IMR-90 (cell line): ENCODE data around the gene CPA4. TPM values are rescaled to one million over a fixed set of nuclear protein-coding genes. Genes with fewer than 3 reads are reported as not detected.
A peak's percentile ranks its signal among the peaks of the same experiment; 100 is the strongest.

Source experiments
- ATAC-seq: fragments of 200-7000 bp; cut with Tn5 transposase; 2 replicates; pipeline ENCODE4 v1.9.1; 2020; ENCODE audit warnings: low read depth, mild to moderate bottlenecking, moderate library complexity
- BruUV-seq: library from RNA; stranded (reverse); fragments of 400-500 nt; replicated peaks from 2 replicates; lab custom pipeline; 2021; lab: Mats Ljungman, UMichigan
- CTCF ChIA-PET: fragments of 300-600 bp; formaldehyde crosslinking; extraction: SDS; loops from one replicate; lab custom pipeline; 2021; ENCODE audit warnings: antibody characterized with exemption; lab: Yijun Ruan, JAX
- POLR2A ChIA-PET: fragments of 300-600 bp; sonication (Branson Sonifier 250); formaldehyde crosslinking; loops from one replicate; lab custom pipeline; 2022; ENCODE audit warnings: antibody characterized with exemption; ENCODE audit not compliant: unreplicated experiment; lab: Charles Lee
- DNase-seq: peaks from one replicate; pipeline ENCODE4 v3.0.0; 2013
- H2AFZ ChIP-seq: replicated peaks from 2 replicates; pipeline ENCODE3; 2013; ENCODE audit warnings: low read length, mild to moderate bottlenecking; ENCODE audit not compliant: poor library complexity
- H2AK5ac ChIP-seq: 2 replicates; pipeline ENCODE4 v1.6.1; 2013; ENCODE audit warnings: low read depth, low read length, inconsistent platforms
- H2AK9ac ChIP-seq: replicated peaks from 2 replicates; pipeline ENCODE3; 2013; ENCODE audit warnings: mild to moderate bottlenecking, low read depth, low read length, moderate library complexity; ENCODE audit not compliant: poor library complexity
- H2BK120ac ChIP-seq: 2 replicates; pipeline ENCODE4 v1.6.1; 2013; ENCODE audit warnings: low read depth, low read length, inconsistent platforms
- H2BK15ac ChIP-seq: 3 replicates; pipeline ENCODE4 v1.6.1; 2013; ENCODE audit warnings: low read depth, low read length, inconsistent platforms
- H2BK20ac ChIP-seq: 2 replicates; pipeline ENCODE4 v1.6.1; 2013; ENCODE audit warnings: low read depth, mild to moderate bottlenecking, inconsistent platforms, low read length, moderate library complexity
- H2BK5ac ChIP-seq: 2 replicates; pipeline ENCODE4 v1.6.1; 2013; ENCODE audit warnings: mild to moderate bottlenecking, low read depth, low read length, inconsistent platforms; ENCODE audit not compliant: poor library complexity, severe bottlenecking
- H3K14ac ChIP-seq: replicated peaks from 2 replicates; pipeline ENCODE4 v1.6.1; 2013; ENCODE audit warnings: low read depth, low read length, inconsistent platforms
- H3K18ac ChIP-seq: 2 replicates; pipeline ENCODE4 v1.6.1; 2013; ENCODE audit warnings: low read depth, low read length, control low read depth
- H3K23ac ChIP-seq: 2 replicates; pipeline ENCODE4 v1.6.1; 2013; ENCODE audit warnings: low read depth, low read length, inconsistent platforms
- H3K27ac ChIP-seq: 2 replicates; pipeline ENCODE4 v1.5.1; 2013; ENCODE audit warnings: mild to moderate bottlenecking, control low read depth, low read length; ENCODE audit not compliant: insufficient read depth
- H3K27me3 ChIP-seq: 2 replicates; pipeline ENCODE4 v1.6.1; 2013; ENCODE audit warnings: low read length; ENCODE audit not compliant: control insufficient read depth, insufficient read depth
- H3K36me3 ChIP-seq: 2 replicates; pipeline ENCODE4 v1.6.1; 2013; ENCODE audit warnings: low read length, mixed read lengths; ENCODE audit not compliant: control insufficient read depth, insufficient read depth
- H3K4ac ChIP-seq: 2 replicates; pipeline ENCODE4 v1.6.1; 2013; ENCODE audit warnings: low read depth, low read length, inconsistent platforms
- H3K4me1 ChIP-seq: 2 replicates; pipeline ENCODE4 v1.6.1; 2013; ENCODE audit warnings: low read length, mixed read lengths; ENCODE audit not compliant: control insufficient read depth, insufficient read depth
- H3K4me2 ChIP-seq: 2 replicates; pipeline ENCODE4 v1.6.1; 2013; ENCODE audit warnings: low read depth, mild to moderate bottlenecking, control low read depth, low read length, moderate library complexity
- H3K4me3 ChIP-seq: 2 replicates; pipeline ENCODE4 v1.5.1; 2013; ENCODE audit warnings: low read depth, mild to moderate bottlenecking, control low read depth, low read length, moderate library complexity; ENCODE audit not compliant: insufficient read depth
- H3K56ac ChIP-seq: 2 replicates; pipeline ENCODE4 v1.6.1; 2013; ENCODE audit warnings: low read length, inconsistent platforms; ENCODE audit not compliant: insufficient read depth; ENCODE audit errors: extremely low read depth
- H3K79me1 ChIP-seq, 2 experiments: 2 replicates each; pipeline ENCODE4 v1.6.1; 2013; ENCODE audit warnings: low read length in 2 of 2, inconsistent platforms in 1 of 2, low read depth in 1 of 2
- H3K9ac ChIP-seq: 2 replicates; pipeline ENCODE4 v1.6.1; 2013; ENCODE audit warnings: low read depth, low read length, control low read depth
- H3K9me1 ChIP-seq: 2 replicates; pipeline ENCODE4 v1.6.1; 2013; ENCODE audit warnings: low read length, inconsistent platforms; ENCODE audit not compliant: insufficient read depth
- H3K9me3 ChIP-seq: 2 replicates; pipeline ENCODE4 v1.6.1; 2013; ENCODE audit warnings: low read length; ENCODE audit not compliant: control insufficient read depth, insufficient read depth
- H4K20me1 ChIP-seq: 2 replicates; pipeline ENCODE4 v1.6.1; 2013; ENCODE audit warnings: low read length, inconsistent platforms; ENCODE audit not compliant: insufficient read depth
- H4K5ac ChIP-seq: 2 replicates; pipeline ENCODE4 v1.6.1; 2013; ENCODE audit warnings: mild to moderate bottlenecking, low read depth, low read length, control low read depth
- H4K8ac ChIP-seq, 2 experiments: 2 replicates each; pipeline ENCODE4 v1.6.1; 2013; ENCODE audit warnings: low read depth in 2 of 2, low read length in 2 of 2, control low read depth in 1 of 2, inconsistent platforms in 1 of 2
- H4K91ac ChIP-seq: 2 replicates; pipeline ENCODE4 v1.6.1; 2013; ENCODE audit warnings: low read depth, low read length, inconsistent platforms; ENCODE audit not compliant: insufficient read depth
- CEBPB ChIP-seq: IDR thresholded peaks from 2 replicates; pipeline ENCODE4 v1.6.1; 2012; ENCODE audit warnings: low read depth, low read length, improper control_type of control experiment
- CHD1 ChIP-seq: IDR thresholded peaks from 2 replicates; pipeline ENCODE4 v1.6.1; 2012; ENCODE audit warnings: low read depth, low read length, improper control_type of control experiment
- CTCF ChIP-seq: conservative IDR thresholded peaks from 2 replicates; pipeline ENCODE4 v1.5.1; 2012; ENCODE audit warnings: mild to moderate bottlenecking, low read depth, low read length, improper control_type of control experiment
- FOS ChIP-seq: fragments of 150-350 bp; IDR thresholded peaks from 2 replicates; pipeline ENCODE4 v1.6.1; 2016; ENCODE audit warnings: low read depth, low read length
- MAFK ChIP-seq: IDR thresholded peaks from 2 replicates; pipeline ENCODE4 v1.6.1; 2012; ENCODE audit warnings: low read depth, low read length, improper control_type of control experiment
- MAZ ChIP-seq: IDR thresholded peaks from 2 replicates; pipeline ENCODE4 v1.6.1; 2012; ENCODE audit warnings: low read depth, mild to moderate bottlenecking, low read length, improper control_type of control experiment, moderate library complexity, borderline replicate concordance
- NFE2L2 ChIP-seq: fragments of 150-350 bp; IDR thresholded peaks from 2 replicates; pipeline ENCODE4 v1.6.1; 2016; ENCODE audit warnings: low read depth, mild to moderate bottlenecking, low read length
- RFX5 ChIP-seq: IDR thresholded peaks from 2 replicates; pipeline ENCODE4 v1.8.0; 2012; ENCODE audit warnings: low read depth, mild to moderate bottlenecking, low read length, moderate library complexity
- SMC3 ChIP-seq: fragments of 150-350 bp; IDR thresholded peaks from 2 replicates; pipeline ENCODE4 v1.6.1; 2016; ENCODE audit warnings: low read depth, mild to moderate bottlenecking, antibody characterized with exemption, low read length, moderate library complexity
- USF2 ChIP-seq: fragments of 150-350 bp; IDR thresholded peaks from 2 replicates; pipeline ENCODE4 v1.6.1; 2017; ENCODE audit warnings: mild to moderate bottlenecking, antibody characterized with exemption, low read length, low read depth
- WGBS, 2 experiments: methylation state at CpG; one replicate each; pipeline versions ENCODE4 v1.1.5 to v1.1.7; 2013; ENCODE audit warnings: missing lambda C conversion rate in 2 of 2; ENCODE audit not compliant: insufficient read length in 1 of 2; ENCODE audit errors: extremely low coverage in 2 of 2; 5-methylcytosine and 5-hydroxymethylcytosine counted together
- dilution Hi-C: fragments of 300-500 bp; cut with HindIII; formaldehyde crosslinking; loops from one replicate; pipeline ENCODE4 v1.14.3; 2018; ENCODE audit warnings: low sequenced_read_pairs; ENCODE audit not compliant: unreplicated experiment
- in situ Hi-C: fragments of 300-500 bp; cut with MboI; formaldehyde crosslinking; loops from 3 replicates; pipeline ENCODE4 v1.14.3; 2019; ENCODE audit warnings: low sequenced_read_pairs, inconsistent platforms, mixed read lengths
- intact Hi-C: fragments of 100-400 bp; cut with micrococcal nuclease; formaldehyde crosslinking; loops from 2 replicates; pipeline ENCODE4 v1.10.0; 2022
- polyA plus RNA-seq, 3 experiments: library from polyadenylated mRNA; depleted of rRNA; stranded (reverse); fragments of >200 nt; gene quantifications; 2 replicates each; pipeline ENCODE4 v1.2.3, GENCODE V29; 2012; ENCODE audit warnings: low replicate concordance in 1 of 3
- total RNA-seq: library from RNA; depleted of rRNA; stranded (reverse); fragments of >200 nt; gene quantifications from 2 replicates; pipeline ENCODE4 v1.2.3, GENCODE V29; 2012

Gene CPA4
- total and polyA plus RNA-seq, 2 of the 4 experiments (the other 2 are of a cell fraction): 316 to 365 TPM

- Histone ChIP-seq H3K27ac (no peak overlapping the region), H3K14ac (0 out of 2 replicates have a peak overlapping the region, but pooled peaks have one; percentile 27), H3K79me1 (no peaks in the 10 kb centered on the region), H4K20me1 (no peaks in the 10 kb centered on the region), H2BK120ac (0 out of 2 replicates have a peak overlapping the region, but pooled peaks have one; percentile 46), H3K56ac (no peak overlapping the region), H2AFZ (peak overlapping the region; percentile 68), H3K4ac (peak overlapping the region; percentile 43; the same call in 1 of the 2 replicates), H3K9me3 (no peaks in the 10 kb centered on the region), H2AK9ac (no peak overlapping the region), H2BK5ac (no peak overlapping the region), H4K5ac (no peak overlapping the region), H3K23ac (no peak overlapping the region), H3K4me2 (no peak overlapping the region), H3K9me1 (no peaks in the 10 kb centered on the region; the same call in 1 of the 2 replicates), H2BK15ac (no peak overlapping the region), H2BK20ac (peak overlapping the region; percentile 66), H3K4me3 (no peak overlapping the region), H4K91ac (no peak overlapping the region), H3K4me1 (peaks cover 10% of the 10 kb centered on the region), H4K8ac (no peak overlapping the region), H3K27me3 (peaks cover 4% of the 10 kb centered on the region; the same call in 1 of the 2 replicates), H3K36me3 (no peaks in the 10 kb centered on the region), H3K9ac (no peak overlapping the region), H3K18ac (no peak overlapping the region), H2AK5ac (no peak overlapping the region)
- intact Hi-C loops (no loop called here), dilution Hi-C loops (no loop called here), in situ Hi-C loops (no loop called here)
- 70% methylated on average over 2 of the region's 12 CpGs; no CpG with 5 or more reads in 1 of the 2 experiments for WGBS, 2 experiments
- DNase-seq (no peak), ATAC-seq (no peak)
- no TSS peak for BruUV-seq
- no peak for TF ChIP-seq CHD1
- no peak for TF ChIP-seq SMC3
- TF ChIP-seq USF2: no peak
- TF ChIP-seq CTCF: no peak
- TF ChIP-seq CEBPB: no peak
- no peak for TF ChIP-seq MAFK
- no peak for TF ChIP-seq NFE2L2
- TF ChIP-seq FOS: no peak
- no peak for TF ChIP-seq MAZ
- no peak for TF ChIP-seq RFX5
- ChIA-PET CTCF (no interaction called here), POLR2A (no interaction called here)
These were observed 21.8 kb upstream of the CPA4 start for GRCh38 chr7:130270947-130271800.
